LHCN-M2 (cell line): ENCODE data around the gene C1R. TPM values are rescaled to one million over a fixed set of nuclear protein-coding genes. Genes with fewer than 3 reads are reported as not detected.
"Not testable (repeated sequence)": the region's sequence is repeated elsewhere in the genome, so short reads cannot be mapped to it uniquely, and the experiment has no call there.

Experiments
- DNase-seq: peaks from one replicate; pipeline ENCODE4 v3.0.0-alpha.2; 2012; ENCODE audit warnings: low read depth
- total RNA-seq: library from RNA; depleted of rRNA; stranded (reverse); fragments of >200 nt; gene quantifications from 2 replicates; pipeline ENCODE4 v1.2.3, GENCODE V29; 2014

The C1R gene
- total RNA-seq, 1 experiment from 2014 or later: 131 TPM

GRCh38 chr12:7120166-7120565, 27.9 kb upstream of the C1R start:
- no peak for DNase-seq

- no peak for DNase-seq
These were observed 26.6 kb upstream of the C1R start for GRCh38 chr12:7118881-7119280.

- DNase-seq: no peak
These were observed 25.4 kb upstream of the C1R start for GRCh38 chr12:7117670-7118069.

- no peak for DNase-seq
These were observed 24.7 kb upstream of the C1R start for GRCh38 chr12:7116916-7117315.

GRCh38 chr12:7116196-7116595, 24.0 kb upstream of the C1R start:
- no peak for DNase-seq

GRCh38 chr12:7114851-7115250, 22.6 kb upstream of the C1R start:
- no peak for DNase-seq

- DNase-seq: no peak
These were observed 21.8 kb upstream of the C1R start for GRCh38 chr12:7114008-7114407.

GRCh38 chr12:7113389-7113871, 21.2 kb upstream of the C1R start:
- DNase-seq: peak; percentile 42

GRCh38 chr12:7112041-7112440, 19.8 kb upstream of the C1R start:
- no peak for DNase-seq

- no peak for DNase-seq
These were observed 18.4 kb upstream of the C1R start for GRCh38 chr12:7110661-7111060.

GRCh38 chr12:7109572-7109920, 17.3 kb upstream of the C1R start:
- DNase-seq: no peak

GRCh38 chr12:7108796-7109571, 16.7 kb upstream of the C1R start, which contains the start of gene C1RL:
C1RL (minus strand) TSS chr12:7109214; CDS start chr12:7109180, 34 bp downstream.
- DNase-seq: peak; percentile 83

- DNase-seq: peak; percentile 76
These were observed 16.0 kb upstream of the C1R start for GRCh38 chr12:7108003-7108795.

- no peak for DNase-seq
These were observed 15.4 kb upstream of the C1R start for GRCh38 chr12:7107636-7108002.

- DNase-seq: not testable (repeated sequence)
These were observed 14.9 kb upstream of the C1R start for GRCh38 chr12:7107181-7107580.

- no peak for DNase-seq
These were observed 13.8 kb upstream of the C1R start for GRCh38 chr12:7106082-7106481.

- DNase-seq: no peak
These were observed 11.8 kb upstream of the C1R start for GRCh38 chr12:7103837-7104584.

- no peak for DNase-seq
These were observed 10.3 kb upstream of the C1R start for GRCh38 chr12:7102582-7102981.

GRCh38 chr12:7101694-7102131, 9.5 kb upstream of the C1R start:
- DNase-seq: no peak

GRCh38 chr12:7101047-7101693, 8.9 kb upstream of the C1R start:
- DNase-seq: no peak

GRCh38 chr12:7100239-7100638, 8.0 kb upstream of the C1R start:
- no peak for DNase-seq
